NCI-H460 (cell line): ENCODE results near the gene SLCO2B1. TPM values are rescaled to one million over a fixed set of nuclear protein-coding genes. Genes with fewer than 3 reads are reported as not detected.

Experiments used
- DNase-seq: peaks from one replicate; pipeline ENCODE4 v3.0.0-alpha.2; 2016; ENCODE audit warnings: low read depth; ENCODE audit errors: extremely low read depth
- total RNA-seq: library from RNA; depleted of rRNA; stranded (reverse); fragments of >200 nt; shearing (Covaris generic); gene quantifications from 2 replicates; pipeline ENCODE4 v1.2.3, GENCODE V29; 2014

The SLCO2B1 gene
- total RNA-seq, 1 experiment from 2014 or later, result 0.17 TPM

GRCh38 chr11:75208446-75208845, 57.5 kb downstream of the SLCO2B1 start:
- no peak for DNase-seq

- no peak for DNase-seq
These were observed 61.5 kb downstream of the SLCO2B1 start for GRCh38 chr11:75212411-75212810.

DNA sequence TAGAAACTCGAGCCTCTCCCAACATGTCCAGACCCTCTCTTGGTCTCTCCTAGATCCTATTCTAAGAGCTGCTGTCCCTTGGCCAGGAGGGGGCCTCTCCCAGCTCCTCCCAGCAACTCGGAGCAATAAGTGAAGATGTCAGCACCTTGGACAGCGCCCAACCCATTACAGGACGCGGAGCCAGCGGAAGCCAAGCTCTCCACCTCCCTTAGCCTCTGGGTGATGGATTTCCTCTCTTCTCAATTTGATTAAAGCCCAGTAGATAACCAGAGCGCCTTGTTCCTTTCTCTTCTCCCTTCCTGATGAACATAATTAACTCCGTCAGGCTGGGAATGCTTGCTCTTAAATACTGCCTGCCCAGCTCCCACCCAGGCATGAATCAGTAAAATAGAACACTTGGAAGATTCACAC, 63.5 kb downstream of the SLCO2B1 start:
- DNase-seq, result peak; percentile 76

GRCh38 chr11:75214843-75215242, 63.9 kb downstream of the SLCO2B1 start:
- DNase-seq, result no peak

- DNase-seq, result no peak
These were observed 69.0 kb downstream of the SLCO2B1 start for GRCh38 chr11:75219869-75220268.

DNA sequence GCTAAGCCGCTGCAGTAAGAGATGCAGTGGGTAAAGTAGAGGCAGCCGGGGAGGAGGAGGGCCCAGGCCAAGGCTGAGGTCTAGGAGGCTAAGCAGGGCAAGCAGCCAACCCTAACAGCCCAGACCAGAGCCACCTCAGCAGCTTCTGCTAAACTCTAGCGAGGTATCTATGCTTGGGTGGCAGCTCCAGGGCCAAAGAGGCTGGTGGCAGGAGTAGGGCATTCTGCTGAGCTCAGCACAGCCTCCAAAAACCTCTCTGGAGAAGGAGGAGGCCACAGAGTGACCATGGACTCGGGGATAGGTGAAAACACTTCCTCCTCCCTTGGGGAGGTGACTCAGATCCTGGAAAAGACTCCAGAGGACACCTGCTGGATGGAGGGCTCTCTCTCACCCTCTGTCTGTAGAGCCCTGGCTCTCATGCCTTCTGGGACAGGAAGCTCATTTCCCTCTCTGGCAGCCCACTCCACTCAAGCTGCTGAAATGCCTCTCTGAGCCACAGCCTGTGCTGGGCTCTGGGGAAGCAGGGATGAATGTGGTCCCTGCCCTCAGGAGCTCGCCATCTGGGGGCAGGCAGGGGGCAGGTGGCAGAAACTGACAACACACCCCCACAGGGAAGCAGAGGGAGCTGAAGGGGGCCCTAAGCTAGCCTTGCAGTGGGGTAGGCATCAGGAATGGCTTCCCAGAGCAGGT, 73.2 kb downstream of the SLCO2B1 start:
- no peak for DNase-seq

DNA sequence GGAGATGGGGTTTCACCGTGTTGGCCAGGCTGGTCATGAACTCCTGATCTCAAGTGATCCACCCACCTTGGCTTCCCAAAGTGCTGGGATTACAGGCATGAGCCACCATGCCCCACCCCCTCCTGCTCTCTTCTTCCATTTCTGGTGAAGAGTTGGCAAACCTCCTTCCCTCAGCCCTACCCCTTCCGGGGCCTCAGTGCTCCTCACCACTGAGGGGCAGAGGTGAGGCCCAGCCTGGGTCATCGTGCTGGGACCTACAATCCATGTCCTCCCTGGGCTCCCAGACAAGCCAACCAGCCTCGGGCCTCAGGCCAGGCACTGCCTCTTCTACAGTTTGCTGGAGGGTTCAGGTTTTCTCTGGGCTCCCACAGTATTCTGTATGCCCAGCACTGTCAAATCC, 74.9 kb downstream of the SLCO2B1 start:
- no peak for DNase-seq

GRCh38 chr11:75229466-75229865, 78.6 kb downstream of the SLCO2B1 start:
- DNase-seq, result no peak

GRCh38 chr11:75230621-75231020, 79.7 kb downstream of the SLCO2B1 start:
- no peak for DNase-seq

GRCh38 chr11:75233754-75234172, 82.9 kb downstream of the SLCO2B1 start:
- peak; percentile 52 for DNase-seq

GRCh38 chr11:75236062-75236461, 85.2 kb downstream of the SLCO2B1 start:
- no peak for DNase-seq

DNA sequence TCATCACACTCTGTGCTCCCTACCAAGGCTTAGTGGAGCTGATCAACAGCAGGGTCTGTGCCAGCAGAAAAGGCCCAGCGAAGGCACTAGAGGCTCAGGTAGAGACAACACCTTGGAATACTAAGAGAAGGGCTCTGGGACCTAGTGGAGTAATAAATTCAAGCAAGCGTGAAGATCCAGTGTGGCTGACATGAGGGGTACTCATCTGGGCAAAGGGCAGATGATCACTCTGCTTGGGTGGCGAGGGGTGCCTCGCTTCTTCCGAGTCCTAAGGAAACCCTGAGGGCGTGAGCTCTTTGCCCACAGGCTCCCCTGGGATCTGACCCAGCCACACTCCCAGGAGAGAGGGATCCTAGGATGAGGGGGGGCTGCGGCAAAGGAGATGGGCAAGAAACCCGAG, 86.1 kb downstream of the SLCO2B1 start:
- DNase-seq, result no peak

GRCh38 chr11:75238595-75239440, 87.9 kb downstream of the SLCO2B1 start:
- no peak for DNase-seq

GRCh38 chr11:75239531-75240290, 88.8 kb downstream of the SLCO2B1 start:
- no peak for DNase-seq

- no peak for DNase-seq
These were observed 89.6 kb downstream of the SLCO2B1 start, which contains the start of gene TPBGL for GRCh38 chr11:75240311-75241035. TPBGL (plus strand) TSS chr11:75240774; CDS start chr11:75241050, 276 bp downstream.

DNA sequence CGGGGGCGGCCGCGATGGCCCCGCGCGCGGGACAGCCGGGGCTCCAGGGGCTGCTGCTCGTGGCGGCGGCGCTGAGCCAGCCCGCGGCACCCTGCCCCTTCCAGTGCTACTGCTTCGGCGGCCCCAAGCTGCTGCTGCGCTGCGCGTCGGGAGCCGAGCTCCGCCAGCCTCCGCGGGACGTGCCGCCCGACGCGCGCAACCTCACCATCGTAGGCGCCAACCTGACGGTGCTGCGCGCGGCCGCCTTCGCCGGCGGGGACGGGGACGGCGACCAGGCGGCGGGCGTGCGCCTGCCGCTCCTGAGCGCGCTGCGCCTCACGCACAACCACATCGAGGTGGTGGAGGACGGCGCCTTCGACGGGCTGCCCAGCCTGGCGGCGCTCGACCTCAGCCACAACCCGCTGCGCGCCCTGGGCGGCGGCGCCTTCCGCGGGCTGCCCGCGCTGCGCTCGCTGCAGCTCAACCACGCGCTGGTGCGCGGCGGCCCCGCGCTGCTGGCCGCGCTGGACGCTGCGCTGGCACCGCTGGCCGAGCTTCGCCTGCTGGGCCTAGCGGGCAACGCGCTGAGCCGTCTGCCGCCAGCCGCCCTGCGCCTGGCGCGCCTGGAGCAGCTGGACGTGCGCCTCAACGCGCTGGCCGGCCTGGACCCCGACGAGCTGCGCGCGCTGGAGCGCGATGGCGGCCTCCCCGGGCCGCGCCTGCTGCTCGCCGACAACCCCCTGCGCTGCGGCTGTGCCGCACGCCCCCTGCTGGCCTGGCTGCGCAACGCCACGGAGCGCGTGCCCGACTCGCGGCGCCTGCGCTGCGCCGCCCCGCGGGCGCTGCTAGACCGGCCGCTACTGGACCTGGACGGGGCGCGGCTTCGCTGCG, 90.4 kb downstream of the SLCO2B1 start:
- DNase-seq, result peak; percentile 77

DNA sequence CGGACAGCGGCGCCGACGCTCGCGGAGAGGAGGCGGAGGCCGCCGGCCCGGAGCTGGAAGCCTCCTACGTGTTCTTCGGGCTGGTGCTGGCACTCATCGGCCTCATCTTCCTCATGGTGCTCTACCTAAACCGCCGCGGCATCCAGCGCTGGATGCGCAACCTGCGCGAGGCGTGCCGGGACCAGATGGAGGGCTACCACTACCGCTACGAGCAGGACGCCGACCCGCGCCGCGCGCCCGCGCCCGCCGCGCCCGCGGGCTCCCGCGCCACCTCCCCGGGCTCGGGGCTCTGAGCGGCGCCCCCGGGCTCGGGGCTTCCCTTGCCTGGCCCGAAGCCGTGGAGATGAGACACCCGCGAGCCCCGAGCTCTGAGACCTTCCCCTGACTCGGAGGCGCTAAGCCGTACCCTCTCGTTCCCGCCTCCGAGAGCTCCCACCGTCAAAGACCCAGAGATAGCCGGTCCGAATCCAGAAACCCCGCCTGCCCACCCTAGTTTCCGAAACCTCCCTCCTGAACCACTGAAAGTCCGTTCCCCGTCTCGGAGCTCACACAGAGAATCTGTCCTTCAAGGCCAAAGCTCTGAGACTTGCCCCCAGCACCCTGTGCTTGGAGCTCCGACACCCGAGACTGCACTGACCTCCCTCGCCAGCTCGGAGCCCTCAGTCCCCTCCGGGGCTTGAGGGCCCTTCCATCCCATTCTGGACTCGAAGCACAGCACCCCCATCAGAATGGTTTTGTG, 91.2 kb downstream of the SLCO2B1 start:
- DNase-seq, result no peak

- DNase-seq, result no peak
These were observed 92.1 kb downstream of the SLCO2B1 start for GRCh38 chr11:75242722-75243600.
